Lung microvascular endothelial cell (primary cell): ENCODE measurements around the gene FASTKD1. TPM values are rescaled to one million over a fixed set of nuclear protein-coding genes. Genes with fewer than 3 reads are reported as not detected.
"Not testable (repeated sequence)": the region's sequence is repeated elsewhere in the genome, so short reads cannot be mapped to it uniquely, and the experiment has no call there.

Source experiments
- DNase-seq, 2 donors: peaks; one replicate each; pipeline versions ENCODE4 v3.0.0 to v3.0.0-alpha.2; 2010; ENCODE audit warnings: low read depth in 2 of 2
- total RNA-seq: library from RNA; depleted of rRNA; stranded (reverse); fragments of >200 nt; gene quantifications from 2 replicates; pipeline ENCODE4 v1.2.1, GENCODE V29; 2014

Gene FASTKD1
- 9.4 and 14.5 TPM in 2 replicates for total RNA-seq

- DNase-seq = peak; percentile 88
Observed at GRCh38 chr2:169573160-169573973, at the start of gene FASTKD1. FASTKD1 (minus strand) TSS chr2:169573865; CDS start chr2:169572029, 1,836 bp downstream.

- no peak for DNase-seq
Observed at GRCh38 chr2:169623235-169623634, 49.6 kb upstream of the FASTKD1 start.

GRCh38 chr2:169620509-169620908 lies 46.8 kb upstream of the FASTKD1 start:
- no peak for DNase-seq

GRCh38 chr2:169619946-169620345 lies 46.3 kb upstream of the FASTKD1 start:
- DNase-seq = no peak

- not testable (repeated sequence) for DNase-seq
Observed at GRCh38 chr2:169615982-169616381, 42.3 kb upstream of the FASTKD1 start.

- DNase-seq = no peak
Observed at GRCh38 chr2:169613876-169614275, 40.2 kb upstream of the FASTKD1 start.

GRCh38 chr2:169609264-169609663 lies 35.6 kb upstream of the FASTKD1 start:
- DNase-seq = peak in 1 of 2 donors; percentile 74

- no peak for DNase-seq
Observed at GRCh38 chr2:169599568-169599967, 25.9 kb upstream of the FASTKD1 start.

- no peak for DNase-seq
Observed at GRCh38 chr2:169598982-169599381, 25.3 kb upstream of the FASTKD1 start.

GRCh38 chr2:169596546-169596945 lies 22.9 kb upstream of the FASTKD1 start:
- not testable (repeated sequence) for DNase-seq

GRCh38 chr2:169590804-169591203 lies 17.1 kb upstream of the FASTKD1 start:
- DNase-seq = no peak

- peak; percentile 6 to 26 for DNase-seq
Observed at GRCh38 chr2:169585673-169586072, 12.0 kb upstream of the FASTKD1 start.

GRCh38 chr2:169584005-169584877 lies 10.6 kb upstream of the FASTKD1 start, which contains the start of gene PPIG:
PPIG (plus strand) TSS chr2:169584351; CDS start chr2:169604042, 19,691 bp downstream.
- DNase-seq = peak; percentile 93 to 96

GRCh38 chr2:169583518-169583917 lies 9.9 kb upstream of the FASTKD1 start:
- DNase-seq = no peak

GRCh38 chr2:169582552-169583266 lies 9.0 kb upstream of the FASTKD1 start:
- DNase-seq = not testable (repeated sequence)

- DNase-seq = no peak
Observed at GRCh38 chr2:169579044-169579443, 5.4 kb upstream of the FASTKD1 start.

GRCh38 chr2:169575264-169575663 lies 1.6 kb upstream of the FASTKD1 start:
- DNase-seq = not testable (repeated sequence)

- not testable (repeated sequence) for DNase-seq
Observed at GRCh38 chr2:169574539-169574938, 874 bp upstream of the FASTKD1 start.

GRCh38 chr2:169573974-169574299 lies 272 bp upstream of the FASTKD1 start:
- no peak for DNase-seq

- DNase-seq = peak in 1 of 2 donors; percentile 22
Observed at GRCh38 chr2:169572821-169573159, 875 bp downstream of the FASTKD1 start.

GRCh38 chr2:169572189-169572588 lies 1.5 kb downstream of the FASTKD1 start:
- no peak for DNase-seq

- DNase-seq = no peak
Observed at GRCh38 chr2:169571571-169571970, 2.1 kb downstream of the FASTKD1 start.
